K562 (cell line): ENCODE data around the gene UNC5C. TPM values are rescaled to one million over a fixed set of nuclear protein-coding genes. Genes with fewer than 3 reads are reported as not detected.

Experiments used
- ATAC-seq: fragments of 200-7000 bp; cut with Tn5 transposase; 3 replicates; pipeline ENCODE4 v1.9.1; 2020; ENCODE audit warnings: moderate library complexity
- BruUV-seq: library from RNA; stranded (reverse); fragments of 400-500 nt; replicated peaks from 2 replicates; lab custom pipeline; 2021; lab: Mats Ljungman, UMichigan
- CTCF ChIA-PET: fragments of 300-600 bp; formaldehyde crosslinking; extraction: SDS; loops from one replicate; lab custom pipeline; 2021; ENCODE audit warnings: low intra/inter-chr PET ratio; lab: Yijun Ruan, JAX
- POLR2A ChIA-PET: fragments of 300-600, 350-650 bp; sonication (Branson Sonifier 250); formaldehyde crosslinking; extraction: SDS; loops from one replicate; lab custom pipeline; 2021; ENCODE audit warnings: antibody characterized with exemption, inconsistent platforms; lab: Yijun Ruan, JAX
- DNase-seq, 4 experiments: peaks; one replicate each; pipeline versions ENCODE4 v3.0.0 to v3.0.0-alpha.2; 2011 to 2018; ENCODE audit warnings: low spot score in 3 of 4, mixed read lengths in 3 of 4; ENCODE audit errors: extremely low read depth in 1 of 4
- FAIRE-seq: peaks from 2 replicates; lab custom pipeline; 2011; peaks lifted over from hg19 to GRCh38; lab: Jason Lieb, UNC
- H2AFZ ChIP-seq: 2 replicates; pipeline ENCODE4 v1.6.0; 2011; ENCODE audit warnings: low read depth, low read length, control low read depth, inconsistent platforms
- H3K27ac ChIP-seq: fragments of 200-600 bp; 3 replicates; pipeline ENCODE4 v1.8.0; 2011; ENCODE audit warnings: low read depth, mild to moderate bottlenecking, control low read depth, inconsistent platforms, low read length, moderate library complexity, mixed read lengths; ENCODE audit errors: extremely low read depth
- H3K27me3 ChIP-seq, 2 experiments: fragments of 300-600 bp in 1 of 2; 2 replicates in 1 of 2; 3 replicates in 1 of 2; pipeline versions ENCODE4 v1.6.0 to v1.8.0; 2011; ENCODE audit warnings: inconsistent platforms in 2 of 2, low read length in 2 of 2, mild to moderate bottlenecking in 1 of 2, mixed read lengths in 1 of 2, moderate library complexity in 1 of 2; ENCODE audit not compliant: control insufficient read depth in 2 of 2, insufficient read depth in 2 of 2
- H3K36me3 ChIP-seq: fragments of 300-600 bp; 3 replicates; pipeline ENCODE4 v1.8.0; 2011; ENCODE audit warnings: mild to moderate bottlenecking, low read length, inconsistent platforms; ENCODE audit not compliant: control insufficient read depth, insufficient read depth
- H3K4me1 ChIP-seq, 2 experiments: fragments of 200-600 bp in 1 of 2; replicated peaks in 1 of 2; 2 replicates in 1 of 2; 3 replicates in 1 of 2; pipeline versions ENCODE4 v1.5.1 to v1.8.0; 2011; ENCODE audit warnings: inconsistent platforms in 2 of 2, low read length in 2 of 2, mild to moderate bottlenecking in 1 of 2, mixed read lengths in 1 of 2, moderate library complexity in 1 of 2; ENCODE audit not compliant: control insufficient read depth in 2 of 2, insufficient read depth in 2 of 2
- H3K4me2 ChIP-seq: 2 replicates; pipeline ENCODE4 v1.6.1; 2011; ENCODE audit warnings: low read length, control low read depth, inconsistent platforms, mixed read lengths; ENCODE audit not compliant: insufficient read depth
- H3K4me3 ChIP-seq: fragments of 200-600 bp; sonication (generic), shearing (Covaris generic); 2 replicates; pipeline ENCODE4 v1.5.1; 2016; ENCODE audit warnings: control low read depth, inconsistent platforms
- H3K79me2 ChIP-seq: fragments of 200-600 bp; 3 replicates; pipeline ENCODE4 v1.8.0; 2011; ENCODE audit warnings: low read length, inconsistent platforms; ENCODE audit not compliant: control insufficient read depth, insufficient read depth
- H3K9ac ChIP-seq, 2 experiments: 2 replicates each; pipeline versions ENCODE4 v1.6.0 to v1.6.1; 2011; ENCODE audit warnings: low read depth in 2 of 2, low read length in 2 of 2, control low read depth in 1 of 2, inconsistent platforms in 1 of 2, mild to moderate bottlenecking in 1 of 2, mixed read lengths in 1 of 2; ENCODE audit not compliant: insufficient read depth in 1 of 2
- H3K9me1 ChIP-seq: one replicate; pipeline ENCODE4 v1.6.0; 2011; ENCODE audit warnings: inconsistent platforms, mild to moderate bottlenecking, low read length, moderate library complexity; ENCODE audit not compliant: control insufficient read depth, insufficient read depth
- H3K9me3 ChIP-seq: replicated peaks from 2 replicates; pipeline ENCODE4 v1.5.1; 2011; ENCODE audit warnings: low read depth, low read length, inconsistent platforms; ENCODE audit not compliant: control insufficient read depth, insufficient read depth
- H4K20me1 ChIP-seq: replicated peaks from 2 replicates; pipeline ENCODE4 v1.6.1; 2011; ENCODE audit warnings: low read length, inconsistent platforms, mixed read lengths; ENCODE audit not compliant: control insufficient read depth, insufficient read depth
- KAT7 ChIP-seq: sonication (generic); formaldehyde crosslinking; IDR thresholded peaks from 2 replicates; pipeline ENCODE4 v1.8.0; 2022; ENCODE audit warnings: missing genetic modification reagents, mild to moderate bottlenecking, borderline replicate concordance
- MAFG ChIP-seq: fragments of 450-650 bp; conservative IDR thresholded peaks from 2 replicates; pipeline ENCODE4 v1.6.1; 2016; ENCODE audit warnings: missing genetic modification characterization, missing compliant biosample characterization
- MCM5 ChIP-seq: fragments of 450-650 bp; IDR thresholded peaks from 2 replicates; pipeline ENCODE4 v1.6.1; 2016; ENCODE audit warnings: low read depth
- MYC ChIP-seq, 2 experiments: fragments of 250-450 bp in 1 of 2; sonication (Bioruptor Pico) in 1 of 2; IDR thresholded peaks; 2 replicates each; pipeline versions ENCODE4 v1.5.1 to v1.6.1; 2012 to 2021; ENCODE audit warnings: low read depth in 2 of 2, borderline replicate concordance in 1 of 2, improper control_type of control experiment in 1 of 2, low read length in 1 of 2, mild to moderate bottlenecking in 1 of 2, moderate library complexity in 1 of 2
- NCOA4 ChIP-seq: fragments of 450-650 bp; IDR thresholded peaks from 2 replicates; pipeline ENCODE4 v1.6.1; 2018; ENCODE audit warnings: mild to moderate bottlenecking; ENCODE audit not compliant: partially characterized antibody
- ZNF24 ChIP-seq: fragments of 450-650 bp; IDR thresholded peaks from 2 replicates; pipeline ENCODE4 v1.6.1; 2016
- WGBS: fragments of 100-300 bp; shearing (Covaris generic); methylation state at CpG from one replicate; pipeline ENCODE4 v1.1.6; 2016; ENCODE audit warnings: low coverage, mixed read lengths; ENCODE audit not compliant: insufficient coverage; ENCODE audit errors: missing lambda C conversion rate; 5-methylcytosine and 5-hydroxymethylcytosine counted together
- in situ Hi-C: fragments of 300-500 bp; cut with MboI; formaldehyde crosslinking; loops from 4 replicates; pipeline ENCODE4 v1.15.0; 2018; ENCODE audit warnings: inconsistent platforms, mixed read lengths
- intact Hi-C: fragments of 100-400 bp; cut with micrococcal nuclease; formaldehyde crosslinking; loops from 2 replicates; pipeline ENCODE4 v1.14.2; 2022
- polyA plus RNA-seq, 8 experiments: library from polyadenylated mRNA; depleted of rRNA in 4 of 8; stranded (reverse) in 5 of 8; unstranded in 3 of 8; fragments of >200 nt; fragmentation: Nextera tagmentation in 2 of 8; fragmentation: Illumina TruSeq in 1 of 8; extraction: Ambion mirVana in 2 of 8; extraction: Trizol in 1 of 8; gene quantifications; 2 replicates each; pipeline versions ENCODE4 v1.2.1 to v1.2.3, GENCODE V29; 2011 to 2014; ENCODE audit warnings: inconsistent platforms in 1 of 8, missing spikeins in 1 of 8
- total RNA-seq, 7 experiments: library from RNA; depleted of rRNA in 6 of 7; stranded (reverse); fragments of >200 nt in 6 of 7; fragmentation: Illumina TruSeq in 2 of 7; extraction: Trizol in 2 of 7; gene quantifications; 2 replicates each; pipeline versions ENCODE4 v1.2.1 to v1.2.3, GENCODE V29; 2011 to 2021; ENCODE audit warnings: low replicate concordance in 1 of 7

The UNC5C gene
- total and polyA plus RNA-seq, 9 of the 15 experiments (the other 6 are each of a cell fraction or from before 2014, with no cell fraction given) = under 0.01 to 0.10 (median 0.03) TPM; not detected in 1

DNA sequence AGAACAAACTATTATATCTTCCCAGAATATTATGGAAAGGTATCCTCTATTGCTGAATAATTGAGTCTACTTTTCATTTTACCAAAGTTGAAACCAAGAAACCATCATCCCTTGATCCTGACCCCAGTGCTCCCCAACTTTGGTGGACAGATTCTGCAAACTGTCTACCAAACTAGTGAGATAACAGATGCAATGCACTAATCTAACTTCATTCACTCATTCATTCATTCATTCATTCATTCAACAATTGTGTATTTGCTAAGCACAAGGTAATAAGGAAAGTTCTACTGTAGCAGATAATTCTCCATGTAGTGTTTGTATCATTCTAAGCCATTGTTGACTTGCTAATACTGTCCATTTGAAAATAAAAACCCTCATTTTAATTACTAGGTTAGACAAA is 150.6 kb downstream of the UNC5C start:
- Histone ChIP-seq H3K9ac (no peak overlapping the region), H3K4me3 (no peak overlapping the region), H3K79me2 (no peaks in the 10 kb centered on the region), H2AFZ (no peak overlapping the region), H3K27ac (no peak overlapping the region), H3K27me3 (no peaks in the 10 kb centered on the region), H4K20me1 (no peaks in the 10 kb centered on the region), H3K36me3 (no peaks in the 10 kb centered on the region), H3K9me3 (no peaks in the 10 kb centered on the region), H3K4me2 (no peak overlapping the region), H3K9me1 (no peaks in the 10 kb centered on the region), H3K4me1 (no peaks in the 10 kb centered on the region)
- intact Hi-C loops (no loop called here), in situ Hi-C loops (no loop called here)
- no peak for ATAC-seq
- DNase-seq = no peak
- TF ChIP-seq MCM5 (no peak), ZNF24 (peak; percentile 62; the same call in 1 of the 2 replicates)
- no peak for FAIRE-seq
- BruUV-seq = no TSS peak
- CTCF ChIA-PET = no interaction called here
- POLR2A ChIA-PET = no interaction called here

DNA sequence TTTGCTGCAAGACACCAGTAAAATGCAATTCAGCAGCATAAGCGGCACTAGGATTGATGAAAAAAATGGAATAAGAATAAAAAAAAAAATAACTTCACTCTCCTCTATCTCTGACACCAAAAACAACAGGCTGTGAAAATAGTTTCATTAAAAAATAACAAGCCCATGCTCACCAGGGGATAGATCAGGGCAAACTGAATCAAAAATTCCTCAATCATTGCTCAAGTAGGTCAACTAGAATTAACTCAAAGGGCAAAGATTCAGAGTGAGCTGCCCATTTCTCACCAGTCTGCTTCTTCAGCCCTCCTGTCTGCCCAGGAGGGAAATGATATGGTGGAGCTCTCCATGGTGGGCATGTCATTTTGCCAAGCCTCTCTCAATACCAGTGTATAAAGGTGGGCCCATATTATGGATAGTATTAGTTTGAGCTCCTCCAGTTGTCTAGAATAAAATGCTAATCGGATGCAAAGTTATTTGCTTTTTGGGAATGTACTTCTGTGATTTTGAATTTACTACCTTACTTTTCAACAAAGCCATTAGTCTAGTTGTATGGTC is 153.9 kb downstream of the UNC5C start:
- Histone ChIP-seq H3K9me1 (no peaks in the 10 kb centered on the region), H3K4me3 (no peak overlapping the region), H3K27ac (no peak overlapping the region), H3K4me2 (no peak overlapping the region), H3K4me1 (no peaks in the 10 kb centered on the region), H3K9ac (no peak overlapping the region), H3K36me3 (no peaks in the 10 kb centered on the region), H4K20me1 (no peaks in the 10 kb centered on the region), H3K27me3 (no peaks in the 10 kb centered on the region), H2AFZ (no peak overlapping the region), H3K9me3 (no peaks in the 10 kb centered on the region), H3K79me2 (no peaks in the 10 kb centered on the region)
- ChIA-PET CTCF (no interaction called here), POLR2A (interaction anchor here (1.2 kb wide), 1 partner anchor 11 kb away, joined by 3 read pairs; no protein-coding TSS in a partner anchor)
- intact Hi-C loops = no loop called here
- BruUV-seq = no TSS peak
- in situ Hi-C loops = no loop called here
- FAIRE-seq (no peak), DNase-seq (no peak), ATAC-seq (no peak)
- 0% methylated on average over 2 of the region's 2 CpGs for WGBS
- TF ChIP-seq NCOA4 = no peak
- no peak for TF ChIP-seq MYC (IDR thresholded peaks at IDR 0.05; ENCODE audit: low read depth, low read length)
- no peak for TF ChIP-seq MYC (CRISPR knock-in tag; IDR thresholded peaks at IDR 0.05; ENCODE audit: borderline replicate concordance, low read depth)
- no peak for TF ChIP-seq MAFG (tag)
- TF ChIP-seq KAT7 = no peak
